IMR-90 (cell line): ENCODE measurements around the gene STK31. TPM values are rescaled to one million over a fixed set of nuclear protein-coding genes. Genes with fewer than 3 reads are reported as not detected.
"Not testable (repeated sequence)": the region's sequence is repeated elsewhere in the genome, so short reads cannot be mapped to it uniquely, and the experiment has no call there.

Experiments
- ATAC-seq: fragments of 200-7000 bp; cut with Tn5 transposase; 2 replicates; pipeline ENCODE4 v1.9.1; 2020; ENCODE audit warnings: low read depth, mild to moderate bottlenecking, moderate library complexity
- BruUV-seq: library from RNA; stranded (reverse); fragments of 400-500 nt; replicated peaks from 2 replicates; lab custom pipeline; 2021; lab: Mats Ljungman, UMichigan
- CTCF ChIA-PET: fragments of 300-600 bp; formaldehyde crosslinking; extraction: SDS; loops from one replicate; lab custom pipeline; 2021; ENCODE audit warnings: antibody characterized with exemption; lab: Yijun Ruan, JAX
- POLR2A ChIA-PET: fragments of 300-600 bp; sonication (Branson Sonifier 250); formaldehyde crosslinking; loops from one replicate; lab custom pipeline; 2022; ENCODE audit warnings: antibody characterized with exemption; ENCODE audit not compliant: unreplicated experiment; lab: Charles Lee
- DNase-seq: peaks from one replicate; pipeline ENCODE4 v3.0.0; 2013
- H2AFZ ChIP-seq: replicated peaks from 2 replicates; pipeline ENCODE3; 2013; ENCODE audit warnings: low read length, mild to moderate bottlenecking; ENCODE audit not compliant: poor library complexity
- H2AK5ac ChIP-seq: 2 replicates; pipeline ENCODE4 v1.6.1; 2013; ENCODE audit warnings: low read depth, low read length, inconsistent platforms
- H2AK9ac ChIP-seq: replicated peaks from 2 replicates; pipeline ENCODE3; 2013; ENCODE audit warnings: mild to moderate bottlenecking, low read depth, low read length, moderate library complexity; ENCODE audit not compliant: poor library complexity
- H2BK120ac ChIP-seq: 2 replicates; pipeline ENCODE4 v1.6.1; 2013; ENCODE audit warnings: low read depth, low read length, inconsistent platforms
- H2BK15ac ChIP-seq: 3 replicates; pipeline ENCODE4 v1.6.1; 2013; ENCODE audit warnings: low read depth, low read length, inconsistent platforms
- H2BK20ac ChIP-seq: 2 replicates; pipeline ENCODE4 v1.6.1; 2013; ENCODE audit warnings: low read depth, mild to moderate bottlenecking, inconsistent platforms, low read length, moderate library complexity
- H2BK5ac ChIP-seq: 2 replicates; pipeline ENCODE4 v1.6.1; 2013; ENCODE audit warnings: mild to moderate bottlenecking, low read depth, low read length, inconsistent platforms; ENCODE audit not compliant: poor library complexity, severe bottlenecking
- H3K14ac ChIP-seq: replicated peaks from 2 replicates; pipeline ENCODE4 v1.6.1; 2013; ENCODE audit warnings: low read depth, low read length, inconsistent platforms
- H3K18ac ChIP-seq: 2 replicates; pipeline ENCODE4 v1.6.1; 2013; ENCODE audit warnings: low read depth, low read length, control low read depth
- H3K23ac ChIP-seq: 2 replicates; pipeline ENCODE4 v1.6.1; 2013; ENCODE audit warnings: low read depth, low read length, inconsistent platforms
- H3K27ac ChIP-seq: 2 replicates; pipeline ENCODE4 v1.5.1; 2013; ENCODE audit warnings: mild to moderate bottlenecking, control low read depth, low read length; ENCODE audit not compliant: insufficient read depth
- H3K27me3 ChIP-seq: 2 replicates; pipeline ENCODE4 v1.6.1; 2013; ENCODE audit warnings: low read length; ENCODE audit not compliant: control insufficient read depth, insufficient read depth
- H3K36me3 ChIP-seq: 2 replicates; pipeline ENCODE4 v1.6.1; 2013; ENCODE audit warnings: low read length, mixed read lengths; ENCODE audit not compliant: control insufficient read depth, insufficient read depth
- H3K4ac ChIP-seq: 2 replicates; pipeline ENCODE4 v1.6.1; 2013; ENCODE audit warnings: low read depth, low read length, inconsistent platforms
- H3K4me1 ChIP-seq: 2 replicates; pipeline ENCODE4 v1.6.1; 2013; ENCODE audit warnings: low read length, mixed read lengths; ENCODE audit not compliant: control insufficient read depth, insufficient read depth
- H3K4me2 ChIP-seq: 2 replicates; pipeline ENCODE4 v1.6.1; 2013; ENCODE audit warnings: low read depth, mild to moderate bottlenecking, control low read depth, low read length, moderate library complexity
- H3K4me3 ChIP-seq: 2 replicates; pipeline ENCODE4 v1.5.1; 2013; ENCODE audit warnings: low read depth, mild to moderate bottlenecking, control low read depth, low read length, moderate library complexity; ENCODE audit not compliant: insufficient read depth
- H3K56ac ChIP-seq: 2 replicates; pipeline ENCODE4 v1.6.1; 2013; ENCODE audit warnings: low read length, inconsistent platforms; ENCODE audit not compliant: insufficient read depth; ENCODE audit errors: extremely low read depth
- H3K79me1 ChIP-seq, 2 experiments: 2 replicates each; pipeline ENCODE4 v1.6.1; 2013; ENCODE audit warnings: low read length in 2 of 2, inconsistent platforms in 1 of 2, low read depth in 1 of 2
- H3K9ac ChIP-seq: 2 replicates; pipeline ENCODE4 v1.6.1; 2013; ENCODE audit warnings: low read depth, low read length, control low read depth
- H3K9me1 ChIP-seq: 2 replicates; pipeline ENCODE4 v1.6.1; 2013; ENCODE audit warnings: low read length, inconsistent platforms; ENCODE audit not compliant: insufficient read depth
- H3K9me3 ChIP-seq: 2 replicates; pipeline ENCODE4 v1.6.1; 2013; ENCODE audit warnings: low read length; ENCODE audit not compliant: control insufficient read depth, insufficient read depth
- H4K20me1 ChIP-seq: 2 replicates; pipeline ENCODE4 v1.6.1; 2013; ENCODE audit warnings: low read length, inconsistent platforms; ENCODE audit not compliant: insufficient read depth
- H4K5ac ChIP-seq: 2 replicates; pipeline ENCODE4 v1.6.1; 2013; ENCODE audit warnings: mild to moderate bottlenecking, low read depth, low read length, control low read depth
- H4K8ac ChIP-seq, 2 experiments: 2 replicates each; pipeline ENCODE4 v1.6.1; 2013; ENCODE audit warnings: low read depth in 2 of 2, low read length in 2 of 2, control low read depth in 1 of 2, inconsistent platforms in 1 of 2
- H4K91ac ChIP-seq: 2 replicates; pipeline ENCODE4 v1.6.1; 2013; ENCODE audit warnings: low read depth, low read length, inconsistent platforms; ENCODE audit not compliant: insufficient read depth
- BHLHE40 ChIP-seq: fragments of 150-350 bp; IDR thresholded peaks from 2 replicates; pipeline ENCODE4 v1.6.1; 2016; ENCODE audit warnings: mild to moderate bottlenecking, low read depth, low read length
- CEBPB ChIP-seq: IDR thresholded peaks from 2 replicates; pipeline ENCODE4 v1.6.1; 2012; ENCODE audit warnings: low read depth, low read length, improper control_type of control experiment
- MAFK ChIP-seq: IDR thresholded peaks from 2 replicates; pipeline ENCODE4 v1.6.1; 2012; ENCODE audit warnings: low read depth, low read length, improper control_type of control experiment
- MXI1 ChIP-seq: IDR thresholded peaks from 2 replicates; pipeline ENCODE4 v1.6.1; 2012; ENCODE audit warnings: low read depth, mild to moderate bottlenecking, low read length, moderate library complexity, borderline replicate concordance
- NFE2L2 ChIP-seq: fragments of 150-350 bp; IDR thresholded peaks from 2 replicates; pipeline ENCODE4 v1.6.1; 2016; ENCODE audit warnings: low read depth, mild to moderate bottlenecking, low read length
- POLR2A ChIP-seq: IDR thresholded peaks from 2 replicates; pipeline ENCODE4 v1.6.1; 2012; ENCODE audit warnings: mild to moderate bottlenecking, low read depth, low read length
- RCOR1 ChIP-seq: IDR thresholded peaks from 2 replicates; pipeline ENCODE4 v1.6.1; 2012; ENCODE audit warnings: mild to moderate bottlenecking, low read length, improper control_type of control experiment; ENCODE audit not compliant: insufficient replicate concordance
- WGBS, 2 experiments: methylation state at CpG; one replicate each; pipeline versions ENCODE4 v1.1.5 to v1.1.7; 2013; ENCODE audit warnings: missing lambda C conversion rate in 2 of 2; ENCODE audit not compliant: insufficient read length in 1 of 2; ENCODE audit errors: extremely low coverage in 2 of 2; 5-methylcytosine and 5-hydroxymethylcytosine counted together
- dilution Hi-C: fragments of 300-500 bp; cut with HindIII; formaldehyde crosslinking; loops from one replicate; pipeline ENCODE4 v1.14.3; 2018; ENCODE audit warnings: low sequenced_read_pairs; ENCODE audit not compliant: unreplicated experiment
- in situ Hi-C: fragments of 300-500 bp; cut with MboI; formaldehyde crosslinking; loops from 3 replicates; pipeline ENCODE4 v1.14.3; 2019; ENCODE audit warnings: low sequenced_read_pairs, inconsistent platforms, mixed read lengths
- intact Hi-C: fragments of 100-400 bp; cut with micrococcal nuclease; formaldehyde crosslinking; loops from 2 replicates; pipeline ENCODE4 v1.10.0; 2022
- polyA plus RNA-seq, 3 experiments: library from polyadenylated mRNA; depleted of rRNA; stranded (reverse); fragments of >200 nt; gene quantifications; 2 replicates each; pipeline ENCODE4 v1.2.3, GENCODE V29; 2012; ENCODE audit warnings: low replicate concordance in 1 of 3
- total RNA-seq: library from RNA; depleted of rRNA; stranded (reverse); fragments of >200 nt; gene quantifications from 2 replicates; pipeline ENCODE4 v1.2.3, GENCODE V29; 2012

Gene STK31
- total and polyA plus RNA-seq, 2 of the 4 experiments (the other 2 are of a cell fraction): not detected

DNA sequence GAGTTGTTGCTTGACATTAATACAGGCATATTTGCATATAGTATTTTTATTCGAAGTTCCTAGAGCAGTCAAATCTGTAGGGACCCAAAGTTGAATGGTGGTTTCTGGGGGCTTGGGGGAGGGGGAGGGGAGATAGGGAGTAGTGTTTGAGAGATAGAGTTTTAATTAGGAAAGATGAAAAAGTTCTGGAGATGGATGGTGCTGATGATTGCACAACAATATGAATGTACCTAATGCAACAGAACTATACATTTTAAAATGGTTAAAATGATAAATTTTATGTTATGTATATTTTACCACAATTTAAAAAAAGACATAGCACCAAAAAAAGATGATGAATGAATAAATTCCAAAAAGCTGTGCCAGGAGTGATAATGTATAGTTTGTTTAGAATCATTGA, 41.8 kb downstream of the STK31 start:
- H3K9me3 ChIP-seq: no peaks in the 10 kb centered on the region
- H3K23ac ChIP-seq: no peak overlapping the region
- H3K27me3 ChIP-seq: peaks cover 3% of the 10 kb centered on the region
- H2BK5ac ChIP-seq: no peak overlapping the region
- ChIA-PET POLR2A (no interaction called here), CTCF (no interaction called here)
- H3K36me3 ChIP-seq: no peaks in the 10 kb centered on the region
- no peak overlapping the region for H3K9ac ChIP-seq
- no peak overlapping the region for H3K18ac ChIP-seq
- H3K9me1 ChIP-seq: no peaks in the 10 kb centered on the region
- no peak overlapping the region for H2BK120ac ChIP-seq
- no peak overlapping the region for H2AK5ac ChIP-seq
- no peak overlapping the region for H3K4ac ChIP-seq
- H3K4me3 ChIP-seq: no peak overlapping the region
- H3K4me2 ChIP-seq: no peak overlapping the region
- in situ Hi-C loops: no loop called here
- no peak overlapping the region for H2AFZ ChIP-seq
- H4K8ac ChIP-seq: no peak overlapping the region
- WGBS, 2 experiments: no CpG with 5 or more reads among the region's 1 CpG
- intact Hi-C loops: no loop called here
- no peak overlapping the region for H2AK9ac ChIP-seq
- H4K5ac ChIP-seq: no peak overlapping the region
- no peak overlapping the region for H2BK15ac ChIP-seq
- no peaks in the 10 kb centered on the region for H3K4me1 ChIP-seq
- no peak overlapping the region for H4K91ac ChIP-seq
- TF ChIP-seq NFE2L2: no peak
- TF ChIP-seq MAFK: no peak
- no peak for TF ChIP-seq BHLHE40
- TF ChIP-seq RCOR1: no peak
- TF ChIP-seq MXI1: no peak
- no peak for TF ChIP-seq POLR2A
- TF ChIP-seq CEBPB: peak; percentile 41; the same call in 1 of the 2 replicates
- no peak overlapping the region for H3K14ac ChIP-seq
- no peaks in the 10 kb centered on the region for H3K79me1 ChIP-seq
- no peak overlapping the region for H3K27ac ChIP-seq
- dilution Hi-C loops: no loop called here
- no peak for DNase-seq
- H3K56ac ChIP-seq: no peak overlapping the region
- no peak overlapping the region for H2BK20ac ChIP-seq
- BruUV-seq: no TSS peak
- no peaks in the 10 kb centered on the region for H4K20me1 ChIP-seq
- no peak for ATAC-seq

DNA sequence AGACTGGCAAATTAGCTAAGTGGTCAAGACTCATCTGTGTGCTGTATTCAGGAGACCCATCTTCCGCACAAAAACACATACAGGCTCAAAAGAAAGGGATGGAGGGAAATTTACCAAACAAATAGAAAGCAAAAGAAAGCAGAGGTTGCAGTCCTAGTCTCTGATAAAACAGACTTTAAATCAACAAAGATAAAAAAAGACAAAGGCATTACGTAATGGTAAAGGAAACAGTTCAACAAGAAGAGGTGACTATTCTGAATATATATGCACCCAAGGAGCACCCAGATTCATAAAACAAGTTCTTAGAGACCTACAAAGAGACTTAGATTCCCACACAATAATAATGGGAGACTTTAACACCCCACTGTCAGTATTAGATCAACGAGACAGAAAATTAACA, 48.8 kb downstream of the STK31 start:
- H3K56ac ChIP-seq, POLR2A ChIA-PET, CTCF ChIA-PET: not testable (repeated sequence)

More for the DNA sequence above, 48.8 kb downstream of the STK31 start:
- H3K4me2 ChIP-seq, H3K9me1 ChIP-seq, H3K4me1 ChIP-seq, H3K18ac ChIP-seq, H3K4ac ChIP-seq, H2AK9ac ChIP-seq, BruUV-seq, H3K23ac ChIP-seq, dilution Hi-C loops, H3K79me1 ChIP-seq, in situ Hi-C loops, DNase-seq, H4K20me1 ChIP-seq, H3K27me3 ChIP-seq, intact Hi-C loops, H2AFZ ChIP-seq, H3K9ac ChIP-seq, ATAC-seq, H3K4me3 ChIP-seq, H2BK15ac ChIP-seq, H2BK5ac ChIP-seq, H2BK20ac ChIP-seq, H3K27ac ChIP-seq, H3K9me3 ChIP-seq, H2BK120ac ChIP-seq, H4K8ac ChIP-seq, H3K36me3 ChIP-seq, H3K14ac ChIP-seq, H4K5ac ChIP-seq, H4K91ac ChIP-seq, H2AK5ac ChIP-seq: not testable (repeated sequence)
- no CpG with 5 or more reads among the region's 3 CpGs for WGBS, 2 experiments
